K562 (cell line): ENCODE results near the gene DLGAP1. TPM values are rescaled to one million over a fixed set of nuclear protein-coding genes. Genes with fewer than 3 reads are reported as not detected.

Source experiments
- ARHGAP35 ChIP-seq: fragments of 450-650 bp; IDR thresholded peaks from 2 replicates; pipeline ENCODE4 v1.6.1; 2018; ENCODE audit not compliant: partially characterized antibody
- CBX8 ChIP-seq: fragments of 200-600 bp; sonication (generic); IDR thresholded peaks from 2 replicates; pipeline ENCODE4 v1.6.1; 2012; ENCODE audit warnings: borderline replicate concordance, mixed run types, low read depth, mild to moderate bottlenecking, moderate library complexity, mixed read lengths, low read length, control low read depth, inconsistent platforms; ENCODE audit not compliant: poor library complexity, severe bottlenecking; ENCODE audit errors: extremely low read depth
- ELF1 ChIP-seq: fragments of 200-800 bp; sonication (Bioruptor generic); IDR thresholded peaks from 2 replicates; pipeline ENCODE4 v1.6.1; 2016; ENCODE audit warnings: missing genetic modification characterization, missing compliant biosample characterization
- JUN ChIP-seq, 2 experiments: sonication (generic) in 1 of 2; formaldehyde crosslinking in 1 of 2; IDR thresholded peaks; 2 replicates each; pipeline versions ENCODE4 v1.6.1 to v1.8.0; 2012 to 2022; ENCODE audit warnings: borderline replicate concordance in 2 of 2, mild to moderate bottlenecking in 2 of 2, improper control_type of control experiment in 1 of 2, low read depth in 1 of 2, low read length in 1 of 2, missing genetic modification reagents in 1 of 2
- MED1 ChIP-seq: sonication (generic); formaldehyde crosslinking; IDR thresholded peaks from 2 replicates; pipeline ENCODE4 v1.8.1; 2023; ENCODE audit warnings: missing genetic modification reagents, borderline replicate concordance
- MEF2D ChIP-seq: conservative IDR thresholded peaks from 2 replicates; pipeline ENCODE4 v1.6.1; 2016; ENCODE audit warnings: low read depth, missing genetic modification characterization, missing compliant biosample characterization
- NCOA4 ChIP-seq: fragments of 450-650 bp; IDR thresholded peaks from 2 replicates; pipeline ENCODE4 v1.6.1; 2018; ENCODE audit warnings: mild to moderate bottlenecking; ENCODE audit not compliant: partially characterized antibody
- NCOR1 ChIP-seq: fragments of 450-650 bp; IDR thresholded peaks from 2 replicates; pipeline ENCODE4 v1.6.1; 2016; ENCODE audit warnings: mild to moderate bottlenecking, moderate library complexity
- NRF1 ChIP-seq, 2 experiments: fragments of 450-650 bp; IDR thresholded peaks in 1 of 2; conservative IDR thresholded peaks in 1 of 2; 2 replicates each; pipeline ENCODE4 v1.6.1; 2014; ENCODE audit warnings: mild to moderate bottlenecking in 2 of 2
- PHB ChIP-seq: fragments of 250-450 bp; sonication (Bioruptor Pico); IDR thresholded peaks from 2 replicates; pipeline ENCODE4 v1.5.0; 2021
- SOX6 ChIP-seq: fragments of 450-650 bp; IDR thresholded peaks from 2 replicates; pipeline ENCODE4 v1.6.1; 2014; ENCODE audit warnings: mild to moderate bottlenecking
- U2AF2 ChIP-seq: fragments of 200-400 bp; formaldehyde crosslinking; optimal IDR thresholded peaks from 2 replicates; pipeline ENCODE3; 2017; ENCODE audit warnings: low read depth, mild to moderate bottlenecking, low read length
- YBX1 ChIP-seq: fragments of 450-650 bp; IDR thresholded peaks from 2 replicates; pipeline ENCODE4 v1.7.1; 2016; ENCODE audit warnings: mild to moderate bottlenecking
- ZBED1 ChIP-seq: IDR thresholded peaks from 2 replicates; pipeline ENCODE4 v1.6.1; 2014
- ZNF436 ChIP-seq: fragments of 250-450, 450-650 bp; sonication (Bioruptor Pico); formaldehyde crosslinking; IDR thresholded peaks from 2 replicates; pipeline ENCODE4 v1.7.0; 2020; ENCODE audit warnings: mild to moderate bottlenecking
- ZNF583 ChIP-seq: fragments of 250-450 bp; sonication (Bioruptor Pico); IDR thresholded peaks from 2 replicates; pipeline ENCODE4 v1.4.0; 2020
- polyA plus RNA-seq, 8 experiments: library from polyadenylated mRNA; depleted of rRNA in 4 of 8; stranded (reverse) in 5 of 8; unstranded in 3 of 8; fragments of >200 nt; fragmentation: Nextera tagmentation in 2 of 8; fragmentation: Illumina TruSeq in 1 of 8; extraction: Ambion mirVana in 2 of 8; extraction: Trizol in 1 of 8; gene quantifications; 2 replicates each; pipeline versions ENCODE4 v1.2.1 to v1.2.3, GENCODE V29; 2011 to 2014; ENCODE audit warnings: inconsistent platforms in 1 of 8, missing spikeins in 1 of 8
- total RNA-seq, 7 experiments: library from RNA; depleted of rRNA in 6 of 7; stranded (reverse); fragments of >200 nt in 6 of 7; fragmentation: Illumina TruSeq in 2 of 7; extraction: Trizol in 2 of 7; gene quantifications; 2 replicates each; pipeline versions ENCODE4 v1.2.1 to v1.2.3, GENCODE V29; 2011 to 2021; ENCODE audit warnings: low replicate concordance in 1 of 7
- TF ChIP-seq, protein P1 (sequence below): sonication (generic); formaldehyde crosslinking; IDR thresholded peaks from 2 replicates; pipeline ENCODE4 v1.4.0; 2020; ENCODE audit warnings: mild to moderate bottlenecking, missing genetic modification reagents
- TF ChIP-seq, protein P2 (sequence below): fragments of 250-450 bp; sonication (Bioruptor Pico); IDR thresholded peaks from 2 replicates; pipeline ENCODE4 v1.5.0; 2021; ENCODE audit warnings: mild to moderate bottlenecking, moderate library complexity
- TF ChIP-seq, protein P3 (sequence below): fragments of 450-650 bp; IDR thresholded peaks from 2 replicates; pipeline ENCODE4 v1.6.1; 2016
- TF ChIP-seq, protein P4 (sequence below): fragments of 450-650 bp; formaldehyde crosslinking; IDR thresholded peaks from 2 replicates; pipeline ENCODE4 v1.4.0; 2022; ENCODE audit warnings: missing genetic modification characterization

Gene DLGAP1
- total and polyA plus RNA-seq, 9 of the 15 experiments (the other 6 are each of a cell fraction or from before 2014, with no cell fraction given), result 0.04 to 0.22 (median 0.08) TPM

DNA sequence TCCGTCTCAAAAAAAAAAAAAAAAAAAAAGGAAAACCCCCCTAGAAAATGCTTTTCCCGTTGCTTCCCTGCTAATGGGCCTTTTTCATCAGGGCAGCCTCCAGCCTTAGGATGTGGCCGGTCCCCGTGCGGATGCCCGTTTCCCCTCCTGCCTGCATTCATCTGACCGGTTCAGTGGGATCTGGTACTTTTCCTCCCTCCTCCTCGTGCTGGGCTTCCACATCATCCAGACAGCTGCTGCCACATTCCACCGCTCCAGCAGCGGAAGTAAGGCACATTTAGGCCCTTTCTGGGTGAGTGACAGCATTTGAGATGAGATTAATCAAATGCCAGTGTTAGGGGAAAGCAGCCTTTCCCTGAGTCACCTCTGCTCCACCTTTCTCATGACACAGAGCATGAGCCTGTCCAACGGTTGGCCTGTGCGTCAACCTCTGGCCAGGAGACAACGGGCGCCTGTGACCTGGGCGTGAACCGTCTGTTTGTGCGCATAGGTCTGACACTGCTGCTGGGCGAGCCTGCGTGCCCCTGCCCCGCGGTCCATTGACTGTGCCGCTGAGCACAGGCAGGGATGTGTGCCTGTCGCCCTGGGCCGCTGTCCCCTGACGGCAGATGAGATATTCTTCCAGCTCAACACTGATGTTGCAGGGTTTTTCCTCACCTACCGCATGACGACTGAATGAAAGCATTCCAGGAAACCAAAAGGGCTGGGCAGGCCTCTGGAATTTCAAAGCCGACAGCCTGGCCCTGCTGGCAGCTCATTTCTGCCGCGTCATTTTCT, 831.1 kb downstream of the DLGAP1 start (continued):
- TF ChIP-seq CBX8 (no peak), NCOR1 (no peak), ARHGAP35 (no peak), SOX6 (no peak), ELF1 (tag) (peak; percentile 13; the same call in 1 of the 2 replicates), U2AF2 (no peak), NRF1 (conservative IDR thresholded peaks at IDR 0.05 in 1 of 2, IDR thresholded peaks at IDR 0.05 in 1 of 2) (peak; percentile 85 to 88), MEF2D (tag) (peak; percentile 83), MED1 (CRISPR knock-in tag) (no peak), JUN (IDR thresholded peaks at IDR 0.05; ENCODE audit: borderline replicate concordance, low read depth, low read length) (peak; percentile 79), JUN (CRISPR knock-in tag; IDR thresholded peaks at IDR 0.05; ENCODE audit: borderline replicate concordance) (0 out of 2 replicates have a peak, but pooled peaks have one; percentile 26), ZBED1 (peak; percentile 22; the same call in 1 of the 2 replicates), PHB (CRISPR knock-in tag) (no peak; the same call in 1 of the 2 replicates), YBX1 (no peak), ZNF583 (peak; percentile 97), ZNF436 (CRISPR knock-in tag) (no peak), NCOA4 (no peak)
- TF ChIP-seq, protein P1, sequence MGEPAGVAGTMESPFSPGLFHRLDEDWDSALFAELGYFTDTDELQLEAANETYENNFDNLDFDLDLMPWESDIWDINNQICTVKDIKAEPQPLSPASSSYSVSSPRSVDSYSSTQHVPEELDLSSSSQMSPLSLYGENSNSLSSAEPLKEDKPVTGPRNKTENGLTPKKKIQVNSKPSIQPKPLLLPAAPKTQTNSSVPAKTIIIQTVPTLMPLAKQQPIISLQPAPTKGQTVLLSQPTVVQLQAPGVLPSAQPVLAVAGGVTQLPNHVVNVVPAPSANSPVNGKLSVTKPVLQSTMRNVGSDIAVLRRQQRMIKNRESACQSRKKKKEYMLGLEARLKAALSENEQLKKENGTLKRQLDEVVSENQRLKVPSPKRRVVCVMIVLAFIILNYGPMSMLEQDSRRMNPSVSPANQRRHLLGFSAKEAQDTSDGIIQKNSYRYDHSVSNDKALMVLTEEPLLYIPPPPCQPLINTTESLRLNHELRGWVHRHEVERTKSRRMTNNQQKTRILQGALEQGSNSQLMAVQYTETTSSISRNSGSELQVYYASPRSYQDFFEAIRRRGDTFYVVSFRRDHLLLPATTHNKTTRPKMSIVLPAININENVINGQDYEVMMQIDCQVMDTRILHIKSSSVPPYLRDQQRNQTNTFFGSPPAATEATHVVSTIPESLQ (CRISPR knock-in tag), result no peak; the same call in none of the 2 replicates
- TF ChIP-seq, protein P2, sequence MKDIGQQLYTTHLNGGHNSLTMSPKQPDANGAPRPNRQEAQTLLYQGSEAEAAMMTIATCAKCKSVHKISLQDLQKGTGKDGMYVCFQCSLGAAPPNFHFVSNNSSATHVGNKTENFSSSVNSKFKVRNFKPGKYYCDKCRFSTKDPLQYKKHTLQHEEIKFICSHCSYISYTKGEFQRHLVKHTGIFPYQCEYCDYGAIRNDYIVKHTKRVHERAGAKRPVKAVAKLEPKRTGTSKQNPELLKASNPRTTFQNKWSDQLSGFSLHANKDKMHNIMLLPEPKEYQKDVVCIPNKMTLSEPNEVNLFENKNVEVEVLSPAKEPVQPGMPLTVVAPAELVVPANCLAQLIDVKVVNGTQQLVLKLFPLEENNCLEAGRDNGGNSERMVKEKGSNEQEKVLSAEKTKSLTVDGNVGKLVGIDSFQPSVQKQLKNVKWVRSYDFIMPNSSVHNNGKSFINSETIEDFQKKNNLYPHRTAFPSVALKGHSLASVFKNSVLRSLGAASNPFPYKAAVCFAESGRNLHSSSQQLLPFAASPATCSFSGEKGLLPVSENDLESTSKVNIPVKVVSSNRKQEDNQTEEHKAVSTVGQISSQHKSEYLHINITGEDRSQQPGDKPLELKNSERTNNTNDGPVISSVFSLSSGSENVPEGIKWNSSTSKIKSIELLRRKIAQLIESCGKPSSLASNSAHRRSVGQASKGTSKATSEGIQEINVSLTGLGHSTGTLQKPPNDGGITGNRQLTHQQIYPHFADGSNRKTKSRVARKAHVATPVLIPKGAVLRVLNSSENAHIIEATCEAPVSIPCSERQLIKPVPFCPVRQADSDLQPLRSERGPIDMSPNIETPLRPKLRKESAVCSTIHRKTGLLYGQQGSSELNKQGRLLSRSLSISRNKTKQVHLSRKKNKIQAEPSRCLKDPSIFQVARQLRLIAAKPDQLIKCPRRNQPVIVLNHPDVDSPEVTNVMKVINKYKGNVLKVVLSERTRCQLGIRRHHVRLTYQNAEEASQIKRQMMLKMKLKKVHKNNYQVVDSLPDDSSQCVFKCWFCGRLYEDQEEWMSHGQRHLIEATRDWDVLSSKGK (CRISPR knock-in tag), result no peak
- TF ChIP-seq, protein P3, sequence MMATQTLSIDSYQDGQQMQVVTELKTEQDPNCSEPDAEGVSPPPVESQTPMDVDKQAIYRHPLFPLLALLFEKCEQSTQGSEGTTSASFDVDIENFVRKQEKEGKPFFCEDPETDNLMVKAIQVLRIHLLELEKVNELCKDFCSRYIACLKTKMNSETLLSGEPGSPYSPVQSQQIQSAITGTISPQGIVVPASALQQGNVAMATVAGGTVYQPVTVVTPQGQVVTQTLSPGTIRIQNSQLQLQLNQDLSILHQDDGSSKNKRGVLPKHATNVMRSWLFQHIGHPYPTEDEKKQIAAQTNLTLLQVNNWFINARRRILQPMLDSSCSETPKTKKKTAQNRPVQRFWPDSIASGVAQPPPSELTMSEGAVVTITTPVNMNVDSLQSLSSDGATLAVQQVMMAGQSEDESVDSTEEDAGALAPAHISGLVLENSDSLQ, result no peak
- TF ChIP-seq, protein P4, sequence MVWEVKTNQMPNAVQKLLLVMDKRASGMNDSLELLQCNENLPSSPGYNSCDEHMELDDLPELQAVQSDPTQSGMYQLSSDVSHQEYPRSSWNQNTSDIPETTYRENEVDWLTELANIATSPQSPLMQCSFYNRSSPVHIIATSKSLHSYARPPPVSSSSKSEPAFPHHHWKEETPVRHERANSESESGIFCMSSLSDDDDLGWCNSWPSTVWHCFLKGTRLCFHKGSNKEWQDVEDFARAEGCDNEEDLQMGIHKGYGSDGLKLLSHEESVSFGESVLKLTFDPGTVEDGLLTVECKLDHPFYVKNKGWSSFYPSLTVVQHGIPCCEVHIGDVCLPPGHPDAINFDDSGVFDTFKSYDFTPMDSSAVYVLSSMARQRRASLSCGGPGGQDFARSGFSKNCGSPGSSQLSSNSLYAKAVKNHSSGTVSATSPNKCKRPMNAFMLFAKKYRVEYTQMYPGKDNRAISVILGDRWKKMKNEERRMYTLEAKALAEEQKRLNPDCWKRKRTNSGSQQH (CRISPR knock-in tag), result peak; percentile 64; the same call in 1 of the 2 replicates
